GM12891 (cell line): Measurements from ENCODE around the gene TP53I13.
A peak's percentile ranks its signal among the peaks of the same experiment; 100 is the strongest.

Experiments
- DNase-seq: peaks from one replicate; pipeline ENCODE4 v3.0.0; 2011; ENCODE audit warnings: low spot score; ENCODE audit not compliant: insufficient read length
- FAIRE-seq: peaks from 2 replicates; lab custom pipeline; 2011; peaks lifted over from hg19 to GRCh38; lab: Jason Lieb, UNC
- PAX5 ChIP-seq: IDR thresholded peaks from 2 replicates; pipeline ENCODE4 v1.6.1; 2011; ENCODE audit warnings: low read length, moderate library complexity, mild to moderate bottlenecking; ENCODE audit not compliant: insufficient read depth, severe bottlenecking
- POLR2A ChIP-seq: IDR thresholded peaks from 2 replicates; pipeline ENCODE4 v1.6.1; 2011; ENCODE audit warnings: low read depth, low read length, control low read depth
- POLR2AphosphoS5 ChIP-seq: IDR thresholded peaks from 2 replicates; pipeline ENCODE4 v1.6.1; 2011; ENCODE audit warnings: low read depth, low read length, control low read depth
- POU2F2 ChIP-seq: IDR thresholded peaks from 2 replicates; pipeline ENCODE4 v1.6.1; 2011; ENCODE audit warnings: low read depth, mild to moderate bottlenecking, control low read depth, low read length, moderate library complexity
- SPI1 ChIP-seq: IDR thresholded peaks from 2 replicates; pipeline ENCODE4 v1.6.1; 2011; ENCODE audit warnings: low read depth, low read length, control low read depth
- TAF1 ChIP-seq: IDR thresholded peaks from 2 replicates; pipeline ENCODE4 v1.6.1; 2011; ENCODE audit warnings: low read depth, low read length, control low read depth

The TP53I13 gene

GRCh38 chr17:29579866-29580771 is 11.6 kb downstream of the TP53I13 start:
- TF ChIP-seq PAX5 (no peak), POU2F2 (no peak), TAF1 (no peak), POLR2A (no peak), SPI1 (no peak), POLR2AphosphoS5 (no peak)
- FAIRE-seq (peak; percentile 100), DNase-seq (peak; percentile 96)

- FAIRE-seq (no peak), DNase-seq (no peak)
- TF ChIP-seq TAF1 (no peak), POLR2AphosphoS5 (no peak), SPI1 (no peak), PAX5 (no peak), POU2F2 (no peak), POLR2A (no peak)
Measured at GRCh38 chr17:29581583-29582253, 13.2 kb downstream of the TP53I13 start.

GRCh38 chr17:29582254-29582765 is 13.8 kb downstream of the TP53I13 start:
- DNase-seq = no peak
- no peak for FAIRE-seq
- TF ChIP-seq TAF1 (no peak), SPI1 (no peak)

GRCh38 chr17:29582772-29583171 is 14.3 kb downstream of the TP53I13 start:
- DNase-seq (no peak), FAIRE-seq (no peak)
- no peak for TF ChIP-seq POLR2A
- no peak for TF ChIP-seq POU2F2
- no peak for TF ChIP-seq POLR2AphosphoS5
- TF ChIP-seq PAX5 = no peak
- TF ChIP-seq SPI1 = no peak
- TF ChIP-seq TAF1 = no peak

GRCh38 chr17:29583324-29584248 is 15.1 kb downstream of the TP53I13 start:
- DNase-seq = no peak
- TF ChIP-seq POLR2AphosphoS5 = no peak
- TF ChIP-seq PAX5 = no peak
- no peak for TF ChIP-seq POLR2A
- no peak for TF ChIP-seq POU2F2
- no peak for TF ChIP-seq TAF1
- TF ChIP-seq SPI1 = no peak
- FAIRE-seq = peak; percentile 85

- FAIRE-seq (no peak), DNase-seq (no peak)
- no peak for TF ChIP-seq POLR2A
- no peak for TF ChIP-seq SPI1
- TF ChIP-seq TAF1 = no peak
- no peak for TF ChIP-seq POU2F2
- no peak for TF ChIP-seq POLR2AphosphoS5
- TF ChIP-seq PAX5 = no peak
Measured at GRCh38 chr17:29584452-29585079, 16.1 kb downstream of the TP53I13 start.

- FAIRE-seq = peak; percentile 52
- DNase-seq = no peak
- no peak for TF ChIP-seq POLR2AphosphoS5
- no peak for TF ChIP-seq POLR2A
- TF ChIP-seq PAX5 = no peak
- no peak for TF ChIP-seq SPI1
- TF ChIP-seq POU2F2 = no peak
- no peak for TF ChIP-seq TAF1
Measured at GRCh38 chr17:29585080-29585751, 16.7 kb downstream of the TP53I13 start.
